Mucosa of descending colon (tissue), 3 donors: Measurements from ENCODE around the gene MBNL2. TPM values are rescaled to one million over a fixed set of nuclear protein-coding genes. Genes with fewer than 3 reads are reported as not detected.
"Not testable (repeated sequence)": the region's sequence is repeated elsewhere in the genome, so short reads cannot be mapped to it uniquely, and the experiment has no call there.

ENCODE experiments used
- ATAC-seq: fragments of 200-7000 bp; cut with Tn5 transposase; one replicate; pipeline ENCODE4 v1.9.1; 2020; ENCODE audit warnings: mild to moderate bottlenecking, moderate library complexity
- DNase-seq, 3 donors: peaks; one replicate each; pipeline ENCODE4 v3.0.0-alpha.2; 2020
- H3K36me3 ChIP-seq: fragments of 200-600 bp; one replicate; pipeline ENCODE4 v1.8.0; 2021; ENCODE audit warnings: low read depth, mild to moderate bottlenecking
- H3K4me1 ChIP-seq: fragments of 200-600 bp; one replicate; pipeline ENCODE4 v1.8.0; 2021; ENCODE audit warnings: low read depth, mild to moderate bottlenecking
- H3K4me3 ChIP-seq: fragments of 200-600 bp; one replicate; pipeline ENCODE4 v1.8.0; 2021; ENCODE audit warnings: mild to moderate bottlenecking
- H3K9me3 ChIP-seq: fragments of 200-600 bp; one replicate; pipeline ENCODE4 v1.8.0; 2021; ENCODE audit warnings: mild to moderate bottlenecking
- CTCF ChIP-seq: fragments of 200-600 bp; IDR thresholded peaks from one replicate; pipeline ENCODE4 v1.8.0; 2022; ENCODE audit warnings: antibody characterized with exemption, mild to moderate bottlenecking
- intact Hi-C, 2 donors: fragments of 100-400 bp; cut with DNase I in 1 of 2; cut with micrococcal nuclease in 1 of 2; formaldehyde crosslinking; loops; one replicate each; pipeline versions ENCODE4 v1.11.0 to v1.11.1; 2022; cut with DNase I, micrococcal nuclease
- total RNA-seq, 3 donors: library from RNA; stranded (reverse); fragmentation: NEBNext Ultra II Directional in 2 of 3; extraction: Animal tissue kit (Norgen Biotek cat#: 25700) in 2 of 3; gene quantifications; one replicate each; pipeline versions ENCODE4 v1.2.1 to v1.2.4, GENCODE V29; 2021 to 2023
- donor health status: DM: no; HTN: no; CAD: no; lungs with moderate emphysema.
- donor health status: DM: no; HTN: no; CAD: no.
- donor health status: DM: no; HTN: yes; CAD: no.

The MBNL2 gene
- total RNA-seq, 3 donors from 2014 or later, result 41.0 to 75.1 (median 47.2) TPM

- no peak for TF ChIP-seq CTCF
- Histone ChIP-seq H3K4me3 (no peak overlapping the region), H3K36me3 (no peaks in the 10 kb centered on the region), H3K4me1 (no peaks in the 10 kb centered on the region), H3K9me3 (no peaks in the 10 kb centered on the region)
- intact Hi-C loops, result no loop called here
- ATAC-seq (no peak), DNase-seq (no peak)
These were observed 22.7 kb upstream of the MBNL2 start for GRCh38 chr13:97199451-97199850.

GRCh38 chr13:97200081-97200942, 21.8 kb upstream of the MBNL2 start:
- no peaks in the 10 kb centered on the region for H3K36me3 ChIP-seq
- no peaks in the 10 kb centered on the region for H3K4me1 ChIP-seq
- intact Hi-C loops, result no loop called here
- no peak for TF ChIP-seq CTCF
- no peak overlapping the region for H3K4me3 ChIP-seq
- H3K9me3 ChIP-seq, result no peaks in the 10 kb centered on the region
- no peak for DNase-seq
- no peak for ATAC-seq

DNA sequence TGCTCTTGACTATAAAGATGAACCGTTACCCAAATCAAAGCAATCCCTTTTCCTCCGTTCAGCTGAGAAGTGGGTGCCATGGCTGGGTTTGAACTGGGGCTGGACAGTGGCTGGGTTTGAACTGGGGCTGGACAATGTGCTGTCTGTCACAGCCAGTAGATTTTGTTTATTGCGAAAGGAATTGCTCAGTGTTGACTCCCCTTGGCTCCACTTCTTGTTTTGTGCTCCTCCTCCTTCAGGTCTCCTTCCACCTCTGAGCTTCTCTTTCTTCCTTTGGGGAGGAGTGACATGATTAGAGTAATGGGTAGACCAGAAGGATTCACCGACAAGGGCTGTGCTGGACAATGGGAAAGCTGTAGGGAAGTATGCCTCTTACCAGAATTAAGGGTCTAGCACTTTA, 19.4 kb upstream of the MBNL2 start:
- Histone ChIP-seq H3K9me3 (no peaks in the 10 kb centered on the region), H3K4me3 (no peak overlapping the region), H3K36me3 (no peaks in the 10 kb centered on the region), H3K4me1 (no peaks in the 10 kb centered on the region)
- intact Hi-C loops, result no loop called here
- no peak for ATAC-seq
- no peak for DNase-seq
- TF ChIP-seq CTCF, result no peak

DNA sequence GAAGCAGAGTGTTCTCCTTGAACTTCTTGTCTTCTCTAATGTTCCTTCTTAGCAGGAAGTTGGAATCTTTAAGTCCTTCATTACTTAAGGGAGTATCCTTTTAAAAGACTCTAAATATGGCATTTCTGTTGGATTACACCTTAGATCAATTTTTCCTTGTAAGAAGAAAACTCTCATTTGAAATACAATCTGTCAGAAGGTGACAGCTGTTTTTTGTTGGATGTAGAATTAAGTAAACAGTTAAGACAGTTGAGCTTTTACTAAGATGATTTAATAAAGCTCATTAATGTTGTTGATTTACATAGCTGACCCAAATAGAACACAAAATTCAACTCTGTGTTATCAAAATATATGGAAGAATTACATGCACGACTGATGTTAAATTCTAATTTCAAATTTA, 16.7 kb upstream of the MBNL2 start:
- DNase-seq (no peak), ATAC-seq (no peak)
- Histone ChIP-seq H3K4me1 (no peaks in the 10 kb centered on the region), H3K9me3 (no peaks in the 10 kb centered on the region), H3K36me3 (no peaks in the 10 kb centered on the region), H3K4me3 (no peak overlapping the region)
- no peak for TF ChIP-seq CTCF
- intact Hi-C loops, result no loop called here

- DNase-seq (no peak), ATAC-seq (no peak)
- Histone ChIP-seq H3K36me3 (no peaks in the 10 kb centered on the region), H3K4me1 (no peaks in the 10 kb centered on the region), H3K9me3 (no peaks in the 10 kb centered on the region), H3K4me3 (no peak overlapping the region)
- no peak for TF ChIP-seq CTCF
- intact Hi-C loops, result no loop called here
These were observed 16.2 kb upstream of the MBNL2 start for GRCh38 chr13:97205982-97206381.

DNA sequence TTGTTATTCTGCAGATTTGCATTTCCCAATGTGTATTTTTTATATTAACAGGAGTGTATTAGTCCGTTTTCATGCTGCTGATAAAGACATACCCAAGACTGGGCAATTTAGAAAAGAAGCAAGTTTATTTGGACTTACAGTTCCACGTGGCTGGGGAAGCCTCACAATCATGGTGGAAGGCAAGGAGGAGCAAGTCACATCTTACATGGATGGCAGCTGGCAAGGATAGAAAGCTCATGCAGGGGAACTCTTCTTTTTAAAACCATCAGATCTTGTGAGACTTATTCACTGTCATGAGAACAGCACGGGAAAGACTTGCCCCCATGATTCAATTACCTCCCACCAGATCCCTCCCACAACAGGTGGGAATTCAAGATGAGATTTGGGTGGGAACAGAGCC, 14.9 kb upstream of the MBNL2 start:
- H3K9me3 ChIP-seq, H3K4me3 ChIP-seq, DNase-seq, intact Hi-C loops, H3K4me1 ChIP-seq, H3K36me3 ChIP-seq, ATAC-seq: not testable (repeated sequence)
